Measurements from ENCODE around the gene BUD23. TPM values are rescaled to one million over a fixed set of nuclear protein-coding genes. Genes with fewer than 3 reads are reported as not detected.
"Not testable (repeated sequence)": the region's sequence is repeated elsewhere in the genome, so short reads cannot be mapped to it uniquely, and the experiment has no call there.

The BUD23 gene
- total RNA-seq, 1 experiment from 2014 or later = 231 TPM

DNA sequence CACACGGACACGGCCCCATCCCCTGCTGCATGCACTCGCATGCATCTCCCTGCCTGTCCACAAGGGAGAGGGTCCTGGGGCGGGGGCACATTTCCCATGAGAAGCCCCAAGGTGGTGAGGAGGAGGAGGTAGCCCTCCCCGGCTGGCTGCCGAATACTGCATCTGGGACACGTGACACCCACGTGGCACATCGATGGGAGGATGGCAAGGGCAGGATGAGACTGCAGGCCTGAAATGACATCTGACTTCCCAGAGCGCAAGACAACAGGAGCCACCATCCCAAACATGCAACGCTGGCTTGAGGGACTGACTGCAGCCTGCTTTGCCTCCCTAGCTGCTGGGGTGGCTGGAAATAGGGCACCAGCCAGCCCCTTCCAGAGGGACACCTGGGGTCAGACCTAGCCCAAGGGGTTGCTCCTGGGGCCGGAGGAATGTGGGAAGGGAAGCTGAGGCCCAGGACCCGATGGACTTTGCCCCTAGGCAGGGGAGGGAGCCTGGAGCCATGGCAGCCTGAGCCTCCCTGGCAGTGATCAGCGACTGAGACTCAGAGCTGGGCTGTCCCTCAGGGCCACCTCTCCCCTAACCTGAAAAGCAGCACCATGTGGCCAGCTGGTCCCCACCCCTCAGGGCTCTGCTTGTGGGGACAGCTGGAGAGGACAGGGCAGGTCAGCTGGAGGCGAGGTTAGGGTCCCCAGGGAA, 16.1 kb downstream of the BUD23 start:
- DNase-seq (ENCODE audit: extremely low read depth, low read depth) = no peak

DNA sequence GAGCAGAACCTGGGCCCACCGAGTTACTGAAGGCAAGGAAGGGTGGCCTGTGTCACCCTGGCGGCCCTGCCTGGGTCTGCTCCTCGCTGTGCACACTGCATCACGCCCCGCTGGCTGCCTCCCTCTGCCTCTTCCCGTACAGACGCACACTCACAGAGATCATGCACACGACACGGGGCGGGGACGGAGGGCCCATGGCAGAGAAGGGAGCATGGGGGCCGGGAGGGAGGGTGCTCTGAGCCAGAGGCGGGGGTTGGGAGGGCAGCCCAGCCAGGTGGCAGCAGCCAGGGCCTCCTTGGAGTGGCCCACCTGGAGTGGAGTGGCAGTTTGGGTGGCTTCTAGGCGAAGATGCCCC, 16.6 kb downstream of the BUD23 start:
- DNase-seq (ENCODE audit: extremely low read depth, low read depth) = no peak

DNA sequence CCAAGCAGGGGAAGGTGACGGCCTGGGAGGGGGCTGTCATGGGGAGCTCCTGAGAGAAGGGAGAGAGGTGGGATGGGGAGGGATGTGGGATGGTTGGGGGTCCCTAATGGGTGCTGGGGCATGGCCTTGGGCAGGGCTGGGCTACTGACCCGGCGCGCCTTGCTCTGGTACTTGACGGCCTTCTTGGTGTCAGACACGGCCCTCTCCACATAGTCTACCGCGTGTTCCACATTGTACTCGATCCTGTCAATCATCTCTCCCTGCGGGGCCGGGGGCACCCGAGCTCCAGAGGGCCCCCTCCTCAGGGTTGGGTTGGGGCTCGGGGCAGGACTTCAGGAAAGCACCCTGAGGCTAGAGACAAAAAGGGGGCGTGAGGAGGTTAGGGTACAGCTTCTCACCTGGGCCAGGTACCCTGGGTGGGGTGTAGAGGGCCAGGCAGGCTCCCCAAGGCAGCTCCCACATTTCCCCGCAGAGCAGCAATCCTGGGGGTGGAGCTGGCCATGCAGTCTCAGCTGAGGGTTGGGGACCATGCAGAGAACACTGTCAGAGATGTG, 17.3 kb downstream of the BUD23 start:
- DNase-seq (ENCODE audit: extremely low read depth, low read depth) = no peak

DNA sequence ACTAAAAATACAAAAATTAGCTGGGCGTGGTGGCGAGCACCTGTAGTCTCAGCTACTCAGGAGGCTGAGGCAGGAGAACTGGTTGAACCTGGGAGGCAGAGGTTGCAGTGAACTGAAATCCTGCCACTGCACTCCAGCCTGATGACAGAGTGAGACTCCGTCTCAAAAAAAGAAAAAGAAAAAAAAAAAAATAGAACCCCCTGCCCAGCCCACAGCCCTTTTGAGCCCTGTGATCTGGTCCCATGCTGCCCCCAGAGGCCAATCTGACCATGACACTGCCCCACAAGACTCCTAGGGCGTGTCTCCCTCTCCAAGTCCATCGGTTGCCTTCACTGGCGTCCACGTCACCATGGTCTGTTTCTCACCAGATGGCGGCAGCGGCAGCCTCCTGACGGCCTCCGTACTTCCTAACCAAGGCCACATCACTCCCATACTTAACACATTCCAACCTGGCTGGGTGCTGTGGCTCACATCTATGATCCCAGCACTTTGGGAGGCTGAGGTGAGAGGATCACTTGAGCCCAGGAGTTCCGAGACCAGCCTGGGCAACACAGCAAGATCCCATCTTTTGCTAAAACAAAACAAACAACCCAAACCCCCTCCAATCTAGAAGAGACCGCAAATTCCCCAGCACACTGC, 18.1 kb downstream of the BUD23 start:
- peak; percentile 93 for DNase-seq (ENCODE audit: extremely low read depth, low read depth)

DNA sequence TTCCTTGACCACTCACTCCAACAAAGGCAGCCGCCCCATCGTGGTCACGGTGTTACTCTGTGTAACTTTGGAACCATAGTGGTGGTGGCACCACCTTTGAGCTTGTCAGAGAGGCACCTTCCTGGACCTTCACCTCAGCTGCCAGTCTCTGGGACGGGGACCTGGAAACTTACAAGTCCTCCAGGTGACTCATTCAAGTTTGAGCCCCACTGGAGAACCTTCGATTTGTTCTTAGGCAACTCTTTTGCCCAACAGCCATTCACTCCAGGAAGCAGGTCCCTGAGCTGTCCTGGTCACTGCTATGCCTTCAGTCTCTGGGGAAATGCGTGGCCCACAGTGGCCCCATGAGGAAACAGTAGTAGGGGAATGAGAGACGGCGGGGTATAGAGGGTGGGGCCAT, 18.8 kb downstream of the BUD23 start:
- DNase-seq (ENCODE audit: extremely low read depth, low read depth) = no peak

DNA sequence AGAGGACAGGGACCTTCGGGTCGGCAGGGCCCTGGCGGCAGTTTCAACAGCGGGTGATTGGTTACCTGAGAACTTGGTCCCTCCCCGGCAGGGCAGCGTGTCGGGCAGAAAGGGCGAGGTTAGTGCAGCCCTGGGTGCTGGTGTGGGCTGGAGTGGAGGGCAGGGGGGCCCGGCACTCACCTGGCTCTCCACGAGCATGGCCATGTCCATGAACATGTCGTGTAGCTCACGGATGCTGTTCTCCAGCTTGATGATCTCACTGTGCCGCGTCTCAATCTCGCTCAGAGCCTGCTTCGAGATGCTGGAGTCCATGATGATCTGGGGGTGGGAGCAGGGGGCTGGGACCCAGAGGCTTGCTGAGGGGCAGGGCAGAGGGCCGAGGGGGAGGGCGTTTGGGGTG, 19.3 kb downstream of the BUD23 start:
- DNase-seq (ENCODE audit: extremely low read depth, low read depth) = no peak

DNA sequence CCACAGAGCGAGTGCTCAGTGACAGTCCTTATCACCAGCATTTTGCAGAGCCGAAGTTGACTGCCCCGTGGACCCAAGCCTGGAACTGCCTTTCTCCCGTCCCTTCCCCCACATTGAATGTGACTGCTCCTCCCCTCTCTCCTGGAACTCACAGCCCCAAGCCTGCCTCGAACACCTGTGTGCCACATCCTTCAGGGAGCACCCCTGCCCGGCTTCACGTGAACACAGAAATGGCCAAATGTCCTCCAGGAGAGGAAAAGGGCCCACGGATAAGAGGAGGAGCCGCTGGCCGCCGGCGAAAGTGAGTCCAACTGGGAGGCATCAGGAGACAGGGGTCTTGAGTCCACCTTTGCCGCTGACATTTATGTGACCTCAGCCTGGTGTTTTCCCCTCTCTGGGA, 19.8 kb downstream of the BUD23 start:
- DNase-seq (ENCODE audit: extremely low read depth, low read depth) = no peak

DNA sequence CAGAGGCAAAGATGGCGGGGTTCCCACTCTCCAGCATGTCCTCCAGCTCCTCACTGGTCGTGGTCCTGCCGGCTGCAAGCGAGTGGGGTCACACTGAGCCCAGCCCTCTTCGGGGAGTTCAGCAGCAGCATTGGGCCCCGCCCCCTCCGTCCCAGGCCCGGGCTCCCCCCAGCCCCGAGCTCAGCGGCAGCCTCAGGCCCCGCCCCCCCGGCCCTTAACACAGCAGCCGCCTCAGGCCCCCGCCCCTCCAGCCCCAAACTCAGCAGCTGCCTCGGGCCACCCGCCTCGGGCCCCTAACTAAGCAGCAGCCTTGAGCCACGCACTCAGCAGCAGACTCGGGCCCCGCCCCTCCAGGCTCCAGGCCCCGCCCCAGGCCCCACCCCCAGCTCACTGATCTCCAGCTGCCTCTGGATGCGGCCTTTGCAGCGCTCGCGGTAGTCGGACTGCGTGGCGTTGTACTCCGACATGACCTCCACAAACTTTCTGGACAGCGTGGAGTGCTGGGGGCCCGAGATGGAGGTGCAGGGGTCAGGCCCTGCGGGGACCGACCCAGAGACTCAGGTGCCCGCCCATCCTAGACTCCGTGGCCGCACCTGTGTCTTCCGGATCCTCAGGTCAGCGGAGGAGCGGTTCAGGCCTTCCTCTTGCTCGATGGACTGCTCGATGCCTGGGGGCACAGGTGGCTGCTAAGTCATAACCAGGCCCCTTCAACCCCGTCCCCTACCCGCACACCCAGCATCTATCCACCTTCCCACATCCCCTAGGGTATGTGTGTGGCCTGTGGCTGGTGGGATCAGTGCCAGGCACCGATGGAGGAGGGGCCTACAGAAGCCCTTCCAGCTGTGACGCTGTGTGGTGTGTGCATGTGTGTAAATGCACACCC, 20.6 kb downstream of the BUD23 start:
- peak; percentile 74 for DNase-seq (ENCODE audit: extremely low read depth, low read depth)

DNA sequence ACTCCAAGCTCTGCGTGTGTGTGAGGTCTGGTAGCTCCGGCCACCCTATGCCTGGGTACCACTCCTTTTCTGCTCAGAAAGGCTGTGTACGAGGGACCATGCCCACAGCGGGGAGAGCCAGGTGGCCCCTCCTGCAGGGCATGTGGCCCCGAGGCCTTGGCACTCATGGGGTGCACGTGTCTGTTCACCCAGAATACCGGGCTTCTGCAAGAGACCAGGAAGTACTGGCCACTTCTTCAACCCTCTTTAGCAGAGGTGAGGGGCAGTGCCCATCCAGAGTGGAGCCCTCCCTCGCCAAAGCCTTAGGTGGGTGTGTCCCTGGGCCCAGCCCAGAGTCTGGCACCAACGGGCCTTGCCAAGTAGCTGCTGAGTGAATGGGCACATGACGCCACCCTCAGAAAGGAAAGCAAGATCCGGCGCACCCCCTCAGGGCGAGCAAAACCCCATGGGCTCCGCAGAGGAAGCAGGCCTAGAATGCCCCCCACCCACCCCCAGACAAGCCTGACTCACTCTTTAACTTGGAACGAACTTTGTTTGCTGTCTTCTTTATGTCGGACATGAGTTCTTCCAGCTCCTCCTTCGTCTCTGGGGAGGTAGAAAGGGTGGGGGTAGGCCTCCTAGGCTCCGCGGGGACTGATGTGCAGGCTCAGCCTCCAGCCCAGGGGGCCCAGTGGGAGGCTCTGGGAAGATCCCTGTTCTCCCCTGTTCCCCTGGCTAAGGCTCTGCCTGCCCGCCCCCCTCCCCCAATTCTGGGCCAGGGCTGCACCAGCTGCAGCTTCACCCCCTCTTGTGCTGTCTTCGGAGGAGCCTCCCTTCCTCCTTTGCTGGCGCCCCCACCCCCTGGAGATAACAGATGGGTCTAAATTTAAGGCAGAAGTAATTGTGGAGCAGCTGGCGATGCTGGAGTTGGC, 21.5 kb downstream of the BUD23 start:
- peak; percentile 98 for DNase-seq (ENCODE audit: extremely low read depth, low read depth)

DNA sequence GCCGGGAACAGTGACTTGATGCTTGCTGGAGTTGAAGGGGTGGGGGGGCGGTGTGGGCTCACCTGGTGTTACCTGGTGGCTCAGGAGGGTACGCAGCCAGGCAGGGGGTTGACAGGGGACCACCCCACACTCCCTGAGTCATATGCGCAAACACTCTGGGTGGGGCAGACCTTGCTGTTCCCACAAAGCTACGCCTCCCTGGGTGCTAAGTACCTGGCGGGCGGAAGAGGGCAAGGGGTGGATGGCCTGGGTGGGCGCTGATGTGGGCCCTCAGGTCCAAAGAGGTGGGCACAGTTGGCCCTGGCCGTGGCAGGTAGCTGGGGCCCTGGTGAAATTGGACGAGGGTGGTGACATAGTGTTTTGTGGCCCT, 22.1 kb downstream of the BUD23 start:
- no peak for DNase-seq (ENCODE audit: extremely low read depth, low read depth)

DNA sequence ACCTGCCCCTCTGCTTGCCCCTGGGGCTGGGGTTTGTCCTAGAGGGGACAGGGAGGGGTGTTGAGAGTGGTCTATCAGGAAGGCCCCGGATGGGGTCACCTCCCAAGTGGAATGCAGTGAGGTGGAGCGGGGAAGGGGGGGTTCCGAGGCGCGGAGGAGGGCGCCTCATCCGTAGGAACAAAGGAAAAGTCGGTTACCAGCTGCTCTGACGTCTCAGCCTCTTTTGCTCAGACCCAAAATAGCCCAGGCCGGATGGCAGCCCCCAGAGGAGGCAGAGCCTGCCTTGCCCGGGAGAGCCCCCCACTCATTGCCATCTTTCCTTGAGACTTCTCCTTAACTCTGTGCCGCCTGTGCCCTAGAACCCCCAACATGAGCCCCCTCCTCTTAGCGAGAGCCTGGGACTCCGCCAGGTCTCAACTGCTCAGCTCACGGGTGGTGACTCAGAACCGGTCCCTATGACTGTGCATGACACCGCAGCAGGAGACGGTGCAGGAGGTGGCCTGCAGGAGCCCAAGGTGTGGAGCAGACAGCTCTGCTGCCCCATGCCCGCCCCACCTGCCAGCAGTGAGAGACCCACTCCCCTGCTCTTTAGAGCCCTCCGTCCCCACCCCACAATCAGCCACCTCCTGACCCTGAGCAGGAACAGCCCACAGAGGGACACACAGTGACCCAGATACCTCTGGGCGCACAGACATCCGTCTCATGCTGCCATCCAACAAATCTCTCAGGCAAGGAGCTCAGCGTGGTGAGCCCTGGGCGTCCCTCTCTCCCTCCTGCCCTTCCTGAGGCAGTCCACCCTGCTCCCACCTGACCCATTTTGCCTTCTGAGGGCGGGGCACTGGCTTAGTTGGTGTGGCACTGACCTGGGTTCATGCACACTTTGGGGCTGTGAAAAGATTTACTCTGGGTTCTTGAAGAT, 23.0 kb downstream of the BUD23 start:
- DNase-seq (ENCODE audit: extremely low read depth, low read depth) = peak; percentile 78

DNA sequence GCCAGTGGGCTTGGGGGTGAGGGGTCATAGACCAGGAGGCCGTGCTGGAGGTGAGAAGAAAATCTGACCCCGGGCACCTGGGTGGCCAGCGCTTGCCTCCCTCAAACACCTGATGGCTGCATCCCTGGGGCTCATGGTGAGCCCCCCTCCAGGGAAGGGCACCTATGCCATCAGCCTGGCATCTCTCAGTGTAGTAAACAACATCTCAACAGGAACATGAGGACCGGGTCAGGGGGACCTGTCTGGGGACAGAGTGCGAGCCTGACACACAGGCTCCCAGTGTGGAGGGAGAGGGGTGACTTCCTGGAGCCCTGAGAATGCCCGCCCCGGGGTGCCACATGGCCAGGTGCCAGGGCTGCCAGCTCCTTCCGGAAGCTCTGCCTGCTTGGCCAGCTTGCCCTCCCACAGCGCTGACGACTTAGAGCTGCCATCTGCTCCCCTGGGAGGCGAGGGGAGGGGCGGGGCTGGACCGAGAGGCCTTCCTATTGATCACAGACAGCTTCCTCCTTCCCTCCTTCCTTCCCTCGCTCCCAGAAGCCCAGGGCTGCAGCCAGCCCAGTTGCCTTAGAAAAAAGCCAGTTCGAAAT, 23.7 kb downstream of the BUD23 start:
- peak; percentile 97 for DNase-seq (ENCODE audit: extremely low read depth, low read depth)

DNA sequence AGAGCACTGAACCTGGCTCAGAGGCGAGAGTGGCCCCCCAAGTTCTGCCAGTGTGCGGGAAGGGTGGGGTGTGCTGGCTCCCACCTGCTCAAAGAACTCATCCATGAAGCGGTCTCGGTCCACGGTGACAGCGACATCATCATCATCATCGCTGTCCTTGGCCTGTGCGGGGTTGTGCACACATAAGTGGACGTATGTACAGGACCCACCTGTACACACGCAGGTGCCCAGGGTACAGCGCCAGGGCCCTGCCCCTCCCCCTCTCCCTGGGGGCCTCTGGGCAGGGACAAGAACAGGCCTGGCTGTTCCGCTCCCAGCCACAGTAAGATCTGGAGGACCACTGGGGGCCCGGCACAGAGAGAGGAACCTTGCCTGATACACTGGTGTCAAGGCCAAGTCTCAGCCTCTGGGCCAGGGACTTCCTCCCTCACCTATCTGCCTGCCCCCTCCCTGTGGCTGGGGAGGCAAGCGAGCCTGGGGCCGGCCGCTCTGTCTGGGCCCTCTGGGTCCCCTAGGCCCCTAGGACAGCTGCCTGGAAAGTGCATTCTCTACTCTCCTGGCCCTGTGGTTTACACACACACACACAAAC, 25.7 kb downstream of the BUD23 start:
- DNase-seq (ENCODE audit: extremely low read depth, low read depth) = no peak

DNA sequence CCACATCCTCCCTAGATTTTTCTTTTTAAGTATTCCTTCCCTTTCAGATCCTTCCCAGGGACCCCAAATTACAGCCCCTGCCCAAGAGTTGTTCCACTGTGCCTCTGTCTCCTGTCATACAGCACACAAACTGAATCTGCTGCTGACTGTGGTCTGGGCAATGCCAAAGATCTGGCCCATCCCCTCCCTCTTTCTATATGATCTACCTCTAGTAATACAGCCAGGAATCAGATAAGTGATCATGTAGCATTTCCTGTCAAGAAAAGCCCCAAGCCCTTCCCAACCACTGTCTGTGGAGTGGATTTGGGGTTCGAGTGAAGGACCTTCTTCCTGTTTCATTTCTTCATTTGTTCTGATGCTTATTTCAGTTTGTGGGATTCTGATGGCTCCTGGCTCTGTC, 29.4 kb downstream of the BUD23 start:
- no peak for DNase-seq (ENCODE audit: extremely low read depth, low read depth)

DNA sequence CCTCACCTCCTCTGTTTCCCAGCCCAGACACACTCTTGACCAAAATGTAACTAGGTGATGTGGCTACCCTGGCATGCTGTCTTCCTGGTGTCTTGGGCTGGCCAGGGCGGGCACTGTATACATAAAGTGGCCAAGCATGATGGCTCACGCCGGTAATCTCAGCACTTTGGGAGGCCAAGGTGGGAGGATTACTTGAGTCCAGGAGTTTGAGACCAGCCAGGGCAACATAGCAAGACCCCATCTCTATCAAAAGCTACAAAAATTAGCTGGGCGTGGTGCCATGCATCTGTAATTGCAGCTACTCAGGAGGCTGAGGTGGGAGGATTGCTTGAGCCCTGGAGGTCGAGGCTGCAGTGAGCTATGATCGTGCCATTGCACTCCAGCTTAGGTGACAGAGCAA, 29.9 kb downstream of the BUD23 start:
- not testable (repeated sequence) for DNase-seq (ENCODE audit: extremely low read depth, low read depth)

DNA sequence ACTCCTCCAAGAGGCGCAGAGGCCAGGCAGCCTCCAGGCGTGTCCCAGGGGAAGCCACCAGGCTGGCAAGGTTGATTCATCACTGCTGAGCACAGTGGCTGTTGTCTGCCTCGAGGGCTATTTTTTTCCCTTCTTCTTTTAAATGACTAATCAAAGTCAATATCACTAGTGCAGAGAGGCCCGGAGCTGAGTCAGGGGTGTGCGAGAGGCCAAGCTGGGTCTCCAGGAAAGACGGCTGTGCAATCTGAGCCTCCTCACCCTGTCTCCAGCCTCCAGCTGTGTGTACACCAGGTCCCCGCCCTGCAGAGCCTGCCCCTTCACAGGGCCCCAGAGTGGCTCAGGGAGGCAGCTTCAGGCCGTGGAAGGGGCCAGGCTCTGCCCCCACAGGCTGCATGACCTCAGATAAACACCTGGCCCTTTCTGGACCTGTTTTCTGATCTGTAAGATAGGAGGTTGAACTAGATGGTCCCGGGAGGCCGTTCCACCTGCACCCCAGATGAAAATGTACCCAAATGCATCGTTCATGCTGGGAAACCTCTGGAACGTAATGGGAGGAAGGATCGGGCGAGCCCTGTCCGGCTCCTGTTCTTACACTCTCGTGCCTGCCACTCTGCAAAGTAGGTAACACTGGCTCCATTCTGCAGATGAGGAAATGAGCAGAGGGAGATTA, 32.4 kb downstream of the BUD23 start:
- DNase-seq (ENCODE audit: extremely low read depth, low read depth) = peak; percentile 97

DNA sequence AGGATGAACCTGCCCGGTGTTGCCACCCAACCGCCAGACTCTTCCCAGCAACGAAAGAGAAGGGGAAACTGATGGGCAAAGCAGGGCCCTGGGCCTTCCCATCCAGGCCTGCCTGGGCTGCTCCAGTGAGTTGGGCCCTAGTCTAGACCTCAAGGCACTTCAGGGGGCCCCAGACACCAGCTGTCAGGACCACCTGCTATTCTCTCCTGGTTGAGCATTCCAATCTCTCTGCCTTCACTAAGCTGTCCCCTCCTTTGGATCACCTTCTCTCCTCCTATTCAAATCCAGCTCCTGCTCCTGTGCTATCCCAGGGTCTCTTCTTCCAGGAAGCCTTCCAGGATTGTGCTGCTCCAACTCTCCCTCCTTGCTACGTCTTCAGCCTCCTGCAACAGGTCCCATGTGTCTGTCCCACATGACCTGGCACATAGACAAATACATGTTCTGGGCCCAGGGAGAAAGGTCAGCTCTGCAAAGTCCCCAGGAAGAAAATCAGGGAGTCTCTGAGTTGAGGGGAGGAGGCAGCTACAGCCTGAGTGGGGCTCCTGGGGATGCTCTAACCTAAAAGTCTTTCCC, 33.0 kb downstream of the BUD23 start:
- DNase-seq (ENCODE audit: extremely low read depth, low read depth) = no peak

Data from NCI-H460 (cell line).